AG08395 (cell line): Measurements from ENCODE around the gene TERB1.

Experiments
- DNase-seq: peaks from one replicate; pipeline ENCODE4 v3.0.0; 2012; ENCODE audit warnings: mixed read lengths, low spot score

TERB1 gene

GRCh38 chr16:66801320-66802105 lies at the start of gene TERB1:
Gene TERB1 (minus strand): TSS chr16:66801584. CDS start chr16:66796798, 4,786 bp downstream.
- DNase-seq = no peak

- DNase-seq = peak; percentile 0
These were observed 48.9 kb upstream of the TERB1 start for GRCh38 chr16:66850115-66850815.

- no peak for DNase-seq
These were observed 48.2 kb upstream of the TERB1 start for GRCh38 chr16:66849549-66849948.

- no peak for DNase-seq
These were observed 47.6 kb upstream of the TERB1 start for GRCh38 chr16:66849021-66849420.

- no peak for DNase-seq
These were observed 46.8 kb upstream of the TERB1 start for GRCh38 chr16:66848172-66848571.

- DNase-seq = no peak
These were observed 46.2 kb upstream of the TERB1 start for GRCh38 chr16:66847533-66848067.

- no peak for DNase-seq
These were observed 45.4 kb upstream of the TERB1 start for GRCh38 chr16:66846831-66847230.

- DNase-seq = no peak
These were observed 44.9 kb upstream of the TERB1 start for GRCh38 chr16:66846266-66846665.

- DNase-seq = no peak
These were observed 44.4 kb upstream of the TERB1 start for GRCh38 chr16:66845791-66846221.

GRCh38 chr16:66845080-66845410 lies 43.7 kb upstream of the TERB1 start:
- no peak for DNase-seq

GRCh38 chr16:66844342-66845079 lies 43.1 kb upstream of the TERB1 start, which contains the start of gene CA7:
Gene CA7 (plus strand): TSS chr16:66844414. CDS start chr16:66844488, 74 bp downstream.
- DNase-seq = no peak

- DNase-seq = no peak
These were observed 42.6 kb upstream of the TERB1 start for GRCh38 chr16:66844009-66844341.

- DNase-seq = no peak
These were observed 41.8 kb upstream of the TERB1 start for GRCh38 chr16:66843191-66843590.

- DNase-seq = no peak
These were observed 41.4 kb upstream of the TERB1 start for GRCh38 chr16:66842765-66843164.

GRCh38 chr16:66841366-66841765 lies 40.0 kb upstream of the TERB1 start:
- DNase-seq = no peak

GRCh38 chr16:66840883-66841282 lies 39.5 kb upstream of the TERB1 start:
- no peak for DNase-seq

GRCh38 chr16:66834746-66835145 lies 33.4 kb upstream of the TERB1 start:
- DNase-seq = no peak

- no peak for DNase-seq
These were observed 31.4 kb upstream of the TERB1 start for GRCh38 chr16:66832661-66833305.

- DNase-seq = no peak
These were observed 30.8 kb upstream of the TERB1 start for GRCh38 chr16:66832190-66832589.

GRCh38 chr16:66830422-66831404 lies 29.3 kb upstream of the TERB1 start, which contains the start of gene NAE1:
Gene NAE1 (minus strand): TSS chr16:66830976. CDS start chr16:66830899, 77 bp downstream.
- peak; percentile 98 for DNase-seq

GRCh38 chr16:66824006-66824405 lies 22.6 kb upstream of the TERB1 start:
- no peak for DNase-seq
